ENCODE results near the gene LRRC47. TPM values are rescaled to one million over a fixed set of nuclear protein-coding genes. Genes with fewer than 3 reads are reported as not detected.

Gene LRRC47
- total and polyA plus RNA-seq, 2 of the 13 experiments (the other 11 are each of a cell fraction or from before 2014, with no cell fraction given) = 18.3 to 52.5 TPM

DNA sequence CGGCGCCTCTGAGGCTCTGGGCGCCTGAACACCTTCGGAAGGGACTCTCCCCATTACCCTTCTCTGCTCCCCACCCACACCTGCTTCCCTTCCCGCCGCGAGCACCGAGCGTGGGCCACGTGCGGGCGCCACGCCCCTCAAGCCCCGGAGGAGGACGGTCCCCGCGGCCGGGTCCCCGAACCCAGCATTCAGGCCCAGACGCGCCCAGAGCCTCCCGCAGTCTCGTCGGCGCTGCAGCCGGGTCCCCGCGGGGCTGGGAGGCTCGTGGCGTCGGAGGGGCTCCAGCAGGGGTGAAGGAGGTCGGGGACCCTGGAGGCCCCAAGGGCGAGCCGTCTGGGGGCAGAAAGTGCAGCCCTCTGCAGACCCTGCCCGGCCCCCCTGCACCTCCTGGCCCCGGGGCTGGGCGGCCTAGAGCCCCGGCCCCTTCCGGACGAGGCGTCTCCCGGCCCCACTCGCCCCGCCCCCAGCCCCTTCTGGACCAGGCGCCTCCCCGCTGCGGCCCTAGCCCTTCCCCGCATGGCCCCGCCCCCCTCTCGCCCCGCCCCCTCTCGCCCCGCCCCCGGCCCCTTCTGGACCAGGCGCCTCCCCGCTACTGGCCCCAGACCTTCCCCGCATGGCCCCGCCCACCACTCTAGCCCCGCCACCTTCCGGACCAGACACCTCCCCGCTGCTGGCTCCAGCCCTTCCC, 24.1 kb downstream of the LRRC47 start (continued):
- TF ChIP-seq, protein P1, sequence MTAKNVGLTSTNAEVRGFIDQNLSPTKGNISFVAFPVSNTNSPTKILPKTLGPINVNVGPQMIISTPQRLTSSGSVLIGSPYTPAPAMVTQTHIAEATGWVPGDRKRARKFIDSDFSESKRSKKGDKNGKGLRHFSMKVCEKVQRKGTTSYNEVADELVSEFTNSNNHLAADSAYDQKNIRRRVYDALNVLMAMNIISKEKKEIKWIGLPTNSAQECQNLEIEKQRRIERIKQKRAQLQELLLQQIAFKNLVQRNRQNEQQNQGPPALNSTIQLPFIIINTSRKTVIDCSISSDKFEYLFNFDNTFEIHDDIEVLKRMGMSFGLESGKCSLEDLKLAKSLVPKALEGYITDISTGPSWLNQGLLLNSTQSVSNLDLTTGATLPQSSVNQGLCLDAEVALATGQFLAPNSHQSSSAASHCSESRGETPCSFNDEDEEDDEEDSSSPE (CRISPR knock-in tag; IDR thresholded peaks at IDR 0.05) = peak; percentile 59
- TF ChIP-seq HES4 (CRISPR knock-in tag; IDR thresholded peaks at IDR 0.05; ENCODE audit: borderline replicate concordance) = peak; percentile 62; the same call in 1 of the 2 replicates
- no peak for TF ChIP-seq ZNF343 (CRISPR knock-in tag; IDR thresholded peaks at IDR 0.05)
- peak; percentile 78 for TF ChIP-seq ZFY (CRISPR knock-in tag; IDR thresholded peaks at IDR 0.05)
- no peak for TF ChIP-seq SIX1 (CRISPR knock-in tag; IDR thresholded peaks at IDR 0.05; ENCODE audit: borderline replicate concordance)
- TF ChIP-seq ZSCAN29 (CRISPR knock-in tag; conservative IDR thresholded peaks at IDR 0.05) = no peak
- TF ChIP-seq ZNF772 (CRISPR knock-in tag; IDR thresholded peaks at IDR 0.05) = no peak
- TF ChIP-seq ZNF720 (CRISPR knock-in tag; IDR thresholded peaks at IDR 0.05) = no peak
- TF ChIP-seq PITX1 (CRISPR knock-in tag; IDR thresholded peaks at IDR 0.05) = 0 out of 2 replicates have a peak, but pooled peaks have one; percentile 9
- TF ChIP-seq, protein P2, sequence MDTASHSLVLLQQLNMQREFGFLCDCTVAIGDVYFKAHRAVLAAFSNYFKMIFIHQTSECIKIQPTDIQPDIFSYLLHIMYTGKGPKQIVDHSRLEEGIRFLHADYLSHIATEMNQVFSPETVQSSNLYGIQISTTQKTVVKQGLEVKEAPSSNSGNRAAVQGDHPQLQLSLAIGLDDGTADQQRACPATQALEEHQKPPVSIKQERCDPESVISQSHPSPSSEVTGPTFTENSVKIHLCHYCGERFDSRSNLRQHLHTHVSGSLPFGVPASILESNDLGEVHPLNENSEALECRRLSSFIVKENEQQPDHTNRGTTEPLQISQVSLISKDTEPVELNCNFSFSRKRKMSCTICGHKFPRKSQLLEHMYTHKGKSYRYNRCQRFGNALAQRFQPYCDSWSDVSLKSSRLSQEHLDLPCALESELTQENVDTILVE (CRISPR knock-in tag; IDR thresholded peaks at IDR 0.05) = 0 out of 2 replicates have a peak, but pooled peaks have one; percentile 6
- TF ChIP-seq DNMT3B (CRISPR knock-in tag; conservative IDR thresholded peaks at IDR 0.05) = no peak
- TF ChIP-seq ZNF383 (CRISPR knock-in tag; IDR thresholded peaks at IDR 0.05; ENCODE audit: borderline replicate concordance) = 0 out of 2 replicates have a peak, but pooled peaks have one; percentile 16
- no peak for TF ChIP-seq GTF2F1 (IDR thresholded peaks at IDR 0.05; ENCODE audit: low read length)
- no peak for TF ChIP-seq NONO (IDR thresholded peaks at IDR 0.05)
- peak; percentile 43; the same call in 1 of the 2 replicates for TF ChIP-seq NONO (CRISPR knock-in tag; conservative IDR thresholded peaks at IDR 0.05)
- no peak; the same call in 1 of the 2 replicates for TF ChIP-seq ZSCAN20 (CRISPR knock-in tag; IDR thresholded peaks at IDR 0.05; ENCODE audit: borderline replicate concordance)
- no peak for TF ChIP-seq KLF11 (CRISPR knock-in tag; IDR thresholded peaks at IDR 0.05)
- TF ChIP-seq ZNF460 (CRISPR knock-in tag; IDR thresholded peaks at IDR 0.05; ENCODE audit: borderline replicate concordance) = no peak
- TF ChIP-seq ZNF207 (IDR thresholded peaks at IDR 0.05; ENCODE audit: borderline replicate concordance) = no peak
- TF ChIP-seq MEIS1 (CRISPR knock-in tag; IDR thresholded peaks at IDR 0.05; ENCODE audit: borderline replicate concordance) = no peak
- peak; percentile 57 for TF ChIP-seq HDAC1 (CRISPR knock-in tag; IDR thresholded peaks at IDR 0.05)
- TF ChIP-seq KDM4B (CRISPR knock-in tag; IDR thresholded peaks at IDR 0.05) = no peak
- TF ChIP-seq ZNF20 (CRISPR knock-in tag; IDR thresholded peaks at IDR 0.05) = no peak
- no peak for TF ChIP-seq ELF1 (CRISPR knock-in tag; IDR thresholded peaks at IDR 0.05)
- TF ChIP-seq, protein P3, sequence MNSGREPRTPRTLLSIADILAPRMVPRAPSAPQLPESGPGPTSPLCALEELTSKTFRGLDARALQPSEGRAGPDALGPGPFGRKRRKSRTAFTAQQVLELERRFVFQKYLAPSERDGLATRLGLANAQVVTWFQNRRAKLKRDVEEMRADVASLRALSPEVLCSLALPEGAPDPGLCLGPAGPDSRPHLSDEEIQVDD (CRISPR knock-in tag; IDR thresholded peaks at IDR 0.05; ENCODE audit: borderline replicate concordance) = no peak
- no peak for TF ChIP-seq ZNF234 (CRISPR knock-in tag; conservative IDR thresholded peaks at IDR 0.05)
- TF ChIP-seq NR2C2 (CRISPR knock-in tag; IDR thresholded peaks at IDR 0.05; ENCODE audit: borderline replicate concordance) = no peak
- no peak for TF ChIP-seq HDAC6 (IDR thresholded peaks at IDR 0.05; ENCODE audit: low read depth, low read length)
- TF ChIP-seq SALL2 (CRISPR knock-in tag; IDR thresholded peaks at IDR 0.05) = 0 out of 2 replicates have a peak, but pooled peaks have one; percentile 15
- TF ChIP-seq ZNF674 (CRISPR knock-in tag; IDR thresholded peaks at IDR 0.05; ENCODE audit: low read depth) = no peak
- peak; percentile 28; the same call in 1 of the 2 replicates for TF ChIP-seq KDM5B (CRISPR knock-in tag; IDR thresholded peaks at IDR 0.05; ENCODE audit: borderline replicate concordance)
